ENCODE measurements around the gene AGAP3. TPM values are rescaled to one million over a fixed set of nuclear protein-coding genes. Genes with fewer than 3 reads are reported as not detected.

The AGAP3 gene
- total RNA-seq, 2 donors from 2014 or later: 80.3 to 112 TPM

- Histone ChIP-seq H3K36me3 (peaks cover 9 to 13% of the 10 kb centered on the region in 2 donors), H3K9me3 (no peaks in the 10 kb centered on the region), H3K27me3 (replicated peaks; ENCODE audit: insufficient read depth) (no peaks in the 10 kb centered on the region), H3K4me1 (replicated peaks) (peaks cover 29% of the 10 kb centered on the region), H3K4me3 (peak overlapping the region in 1 of 2 donors; percentile 59), H3K27ac (no peak overlapping the region)
- intact Hi-C loops (cut with DNase I): loop anchor here (5.0 kb wide), 1 partner anchor 51 kb away; no protein-coding TSS in a partner anchor
- no peak for DNase-seq (ENCODE audit: low spot score)
- no peak for TF ChIP-seq POLR2A (IDR thresholded peaks at IDR 0.05)
- WGBS: 53% methylated on average over 33 of the region's 33 CpGs
Observed at GRCh38 chr7:151061213-151062110, 24.8 kb upstream of the AGAP3 start.

- Histone ChIP-seq H3K36me3 (peaks cover 11 to 13% of the 10 kb centered on the region in 2 donors), H3K27ac (no peak overlapping the region), H3K4me1 (replicated peaks) (peaks cover 24% of the 10 kb centered on the region), H3K4me3 (no peak overlapping the region), H3K27me3 (replicated peaks; ENCODE audit: insufficient read depth) (no peaks in the 10 kb centered on the region), H3K9me3 (no peaks in the 10 kb centered on the region)
- 69% methylated on average over 10 of the region's 11 CpGs for WGBS
- TF ChIP-seq POLR2AphosphoS5 (IDR thresholded peaks at IDR 0.05) (no peak), POLR2A (IDR thresholded peaks at IDR 0.05) (no peak), CTCF (IDR thresholded peaks at IDR 0.05) (no peak)
- intact Hi-C loops (cut with DNase I): loop anchor here (5.0 kb wide), 1 partner anchor 50 kb away; no protein-coding TSS in a partner anchor
- DNase-seq (ENCODE audit: low spot score): no peak
Observed at GRCh38 chr7:151062111-151062398, 24.2 kb upstream of the AGAP3 start.

- Histone ChIP-seq H3K4me3 (no peak overlapping the region), H3K27ac (peak overlapping the region in 1 of 2 donors; percentile 22), H3K9me3 (no peaks in the 10 kb centered on the region), H3K4me1 (replicated peaks) (peaks cover 21% of the 10 kb centered on the region), H3K36me3 (peaks cover 13 to 16% of the 10 kb centered on the region in 2 donors), H3K27me3 (replicated peaks; ENCODE audit: insufficient read depth) (no peaks in the 10 kb centered on the region)
- no peak for TF ChIP-seq POLR2A (IDR thresholded peaks at IDR 0.05)
- TF ChIP-seq POLR2AphosphoS5 (IDR thresholded peaks at IDR 0.05): no peak
- no peak for TF ChIP-seq CTCF (IDR thresholded peaks at IDR 0.05)
- DNase-seq (ENCODE audit: low spot score): no peak
- intact Hi-C loops (cut with DNase I): loop anchor here (5.0 kb wide), 1 partner anchor 50 kb away; no protein-coding TSS in a partner anchor
- WGBS: 39% methylated on average over 43 of the region's 43 CpGs
Observed at GRCh38 chr7:151062399-151063211, 23.7 kb upstream of the AGAP3 start.

GRCh38 chr7:151063212-151063561 lies 23.1 kb upstream of the AGAP3 start:
- TF ChIP-seq POLR2AphosphoS5 (IDR thresholded peaks at IDR 0.05): no peak
- no peak for TF ChIP-seq POLR2A (IDR thresholded peaks at IDR 0.05)
- no peak for TF ChIP-seq CTCF (IDR thresholded peaks at IDR 0.05)
- H3K4me3 ChIP-seq: no peak overlapping the region
- peak overlapping the region in 1 of 2 donors; percentile 1 for H3K27ac ChIP-seq
- peaks cover 13 to 18% of the 10 kb centered on the region in 2 donors for H3K36me3 ChIP-seq
- no peaks in the 10 kb centered on the region for H3K27me3 ChIP-seq (replicated peaks; ENCODE audit: insufficient read depth)
- no peaks in the 10 kb centered on the region for H3K9me3 ChIP-seq
- 32% methylated on average over 9 of the region's 11 CpGs for WGBS
- H3K4me1 ChIP-seq (replicated peaks): peaks cover 21% of the 10 kb centered on the region
- intact Hi-C loops (cut with DNase I): loop anchor here (5.0 kb wide), 1 partner anchor 49 kb away; no protein-coding TSS in a partner anchor
- DNase-seq (ENCODE audit: low spot score): no peak

- H3K9me3 ChIP-seq: no peaks in the 10 kb centered on the region
- no peak overlapping the region for H3K4me3 ChIP-seq
- TF ChIP-seq POLR2A (IDR thresholded peaks at IDR 0.05) (no peak), CTCF (IDR thresholded peaks at IDR 0.05) (no peak), POLR2AphosphoS5 (IDR thresholded peaks at IDR 0.05) (no peak)
- no peaks in the 10 kb centered on the region for H3K27me3 ChIP-seq (replicated peaks; ENCODE audit: insufficient read depth)
- no peak overlapping the region for H3K27ac ChIP-seq
- peaks cover 13 to 19% of the 10 kb centered on the region in 2 donors for H3K36me3 ChIP-seq
- no peak for DNase-seq (ENCODE audit: low spot score)
- 86% methylated on average over 8 of the region's 18 CpGs for WGBS
- peaks cover 13% of the 10 kb centered on the region for H3K4me1 ChIP-seq (replicated peaks)
- intact Hi-C loops (cut with DNase I): loop anchor here (5.0 kb wide), 1 partner anchor 48 kb away; no protein-coding TSS in a partner anchor
Observed at GRCh38 chr7:151064454-151064853, 21.8 kb upstream of the AGAP3 start.

All from prostate gland (tissue), 2 donors.